CD4-positive, alpha-beta T cell (primary cell): ENCODE measurements around the gene LRFN4. TPM values are rescaled to one million over a fixed set of nuclear protein-coding genes. Genes with fewer than 3 reads are reported as not detected.
A peak's percentile ranks its signal among the peaks of the same experiment; 100 is the strongest.

Source experiments
- ATAC-seq: fragments of 200-7000 bp; cut with Tn5 transposase; one replicate; pipeline ENCODE4 v1.10.0; 2022; ENCODE audit warnings: mild to moderate bottlenecking; ENCODE audit not compliant: poor library complexity
- CTCF ChIA-PET: fragments of 350-600 bp; sonication (Branson Sonifier 250); formaldehyde crosslinking; loops from one replicate; lab custom pipeline; 2021; ENCODE audit warnings: antibody characterized with exemption, inconsistent platforms; lab: Charles Lee
- POLR2A ChIA-PET: fragments of 350-600 bp; sonication (Branson Sonifier 250); formaldehyde crosslinking; loops from one replicate; lab custom pipeline; 2021; ENCODE audit warnings: antibody characterized with exemption, inconsistent platforms; lab: Charles Lee
- DNase-seq, 14 experiments: peaks; one replicate each; pipeline ENCODE4 v3.0.0-alpha.2; 2013 to 2020; ENCODE audit warnings: mixed read lengths in 2 of 14
- H3K27ac ChIP-seq, 2 donors: one replicate each; pipeline versions ENCODE4 v1.5.1 to v1.7.0; 2013; ENCODE audit warnings: low read length in 2 of 2, low read depth in 1 of 2, mild to moderate bottlenecking in 1 of 2
- H3K27me3 ChIP-seq, 2 experiments: 1 replicate in 1 of 2; 2 replicates in 1 of 2; pipeline versions ENCODE4 v1.6.1 to v1.7.0; 2013; ENCODE audit warnings: low read length in 2 of 2, control low read depth in 1 of 2, mild to moderate bottlenecking in 1 of 2, moderate library complexity in 1 of 2; ENCODE audit not compliant: insufficient read depth in 2 of 2, control insufficient read depth in 1 of 2
- H3K36me3 ChIP-seq: one replicate; pipeline ENCODE4 v1.6.1; 2013; ENCODE audit warnings: low read length, control low read depth; ENCODE audit not compliant: insufficient read depth
- H3K4me1 ChIP-seq: one replicate; pipeline ENCODE4 v1.6.1; 2013; ENCODE audit warnings: low read length, control low read depth; ENCODE audit not compliant: insufficient read depth
- H3K4me3 ChIP-seq: one replicate; pipeline ENCODE4 v1.5.1; 2013; ENCODE audit warnings: mild to moderate bottlenecking, low read length, moderate library complexity
- H3K9me3 ChIP-seq, 2 experiments: 1 replicate in 1 of 2; 2 replicates in 1 of 2; pipeline versions ENCODE4 v1.6.1 to v1.7.0; 2013; ENCODE audit warnings: low read length in 2 of 2, mild to moderate bottlenecking in 2 of 2, control low read depth in 1 of 2, moderate library complexity in 1 of 2; ENCODE audit not compliant: control insufficient read depth in 1 of 2, insufficient read depth in 1 of 2
- H3K27ac Mint-ChIP-seq: one replicate; pipeline ENCODE4 v1.8.0; 2020; ENCODE audit warnings: mixed read lengths
- H3K27me3 Mint-ChIP-seq: one replicate; pipeline ENCODE4 v1.8.0; 2021; ENCODE audit warnings: mixed read lengths
- H3K36me3 Mint-ChIP-seq: one replicate; pipeline ENCODE4 v1.8.0; 2021; ENCODE audit warnings: low read depth, mixed read lengths
- H3K4me1 Mint-ChIP-seq: one replicate; pipeline ENCODE4 v1.8.0; 2021; ENCODE audit warnings: low read depth, mixed read lengths
- H3K4me3 Mint-ChIP-seq: one replicate; pipeline ENCODE4 v1.8.0; 2020; ENCODE audit warnings: mild to moderate bottlenecking, mixed read lengths
- H3K9me3 Mint-ChIP-seq: one replicate; pipeline ENCODE4 v1.8.0; 2020; ENCODE audit warnings: mixed read lengths
- intact Hi-C, 2 experiments: fragments of 100-400 bp; cut with DNase I in 1 of 2; cut with micrococcal nuclease in 1 of 2; formaldehyde crosslinking; loops; one replicate each; pipeline versions ENCODE4 v1.15.1 to v1.9.0; 2023 to 2025; cut with DNase I, micrococcal nuclease
- total RNA-seq, 174 experiments: library from RNA in 2 of 174; stranded (reverse) in 2 of 174; gene quantifications; one replicate each; pipeline ENCODE4 v1.2.3 and lab custom pipeline; 2021 to 2026
- TF ChIP-seq, protein P1 (sequence below): fragments of 200-600 bp; IDR thresholded peaks from one replicate; pipeline ENCODE4 v1.8.0; 2022; ENCODE audit warnings: antibody characterized with exemption, mild to moderate bottlenecking

Gene LRFN4
- total RNA-seq, 2 experiments from 2014 or later, result 1.6 to 2.5 TPM

DNA sequence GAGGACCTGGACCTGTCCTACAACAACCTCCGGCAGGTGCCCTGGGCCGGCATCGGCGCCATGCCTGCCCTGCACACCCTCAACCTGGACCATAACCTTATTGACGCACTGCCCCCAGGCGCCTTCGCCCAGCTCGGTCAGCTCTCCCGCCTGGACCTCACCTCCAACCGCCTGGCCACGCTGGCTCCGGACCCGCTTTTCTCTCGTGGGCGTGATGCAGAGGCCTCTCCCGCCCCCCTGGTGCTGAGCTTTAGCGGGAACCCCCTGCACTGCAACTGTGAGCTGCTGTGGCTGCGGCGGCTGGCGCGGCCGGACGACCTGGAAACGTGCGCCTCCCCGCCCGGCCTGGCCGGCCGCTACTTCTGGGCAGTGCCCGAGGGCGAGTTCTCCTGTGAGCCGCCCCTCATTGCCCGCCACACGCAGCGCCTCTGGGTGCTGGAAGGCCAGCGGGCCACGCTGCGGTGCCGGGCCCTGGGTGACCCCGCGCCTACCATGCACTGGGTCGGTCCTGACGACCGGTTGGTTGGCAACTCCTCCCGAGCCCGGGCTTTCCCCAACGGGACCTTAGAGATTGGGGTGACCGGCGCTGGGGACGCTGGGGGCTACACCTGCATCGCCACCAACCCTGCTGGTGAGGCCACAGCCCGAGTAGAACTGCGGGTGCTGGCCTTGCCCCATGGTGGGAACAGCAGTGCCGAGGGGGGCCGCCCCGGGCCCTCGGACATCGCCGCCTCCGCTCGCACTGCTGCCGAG, 1.5 kb downstream of the LRFN4 start:
- ATAC-seq (no peak), DNase-seq (peak in 1 of 14 experiments; percentile 34)
- H3K4me1 Mint-ChIP-seq, result no peaks in the 10 kb centered on the region
- Histone ChIP-seq H3K36me3 (no peaks in the 10 kb centered on the region), H3K27me3 (no peaks in the 10 kb centered on the region), H3K27ac (no peak overlapping the region), H3K4me3 (no peak overlapping the region), H3K9me3 (no peaks in the 10 kb centered on the region), H3K4me1 (peaks cover 13% of the 10 kb centered on the region)
- no peaks in the 10 kb centered on the region for H3K9me3 Mint-ChIP-seq
- H3K27me3 Mint-ChIP-seq, result no peaks in the 10 kb centered on the region
- peak overlapping the region; percentile 42 for H3K4me3 Mint-ChIP-seq
- no peak overlapping the region for H3K27ac Mint-ChIP-seq
- intact Hi-C loops, result no loop called here
- TF ChIP-seq, protein P1, sequence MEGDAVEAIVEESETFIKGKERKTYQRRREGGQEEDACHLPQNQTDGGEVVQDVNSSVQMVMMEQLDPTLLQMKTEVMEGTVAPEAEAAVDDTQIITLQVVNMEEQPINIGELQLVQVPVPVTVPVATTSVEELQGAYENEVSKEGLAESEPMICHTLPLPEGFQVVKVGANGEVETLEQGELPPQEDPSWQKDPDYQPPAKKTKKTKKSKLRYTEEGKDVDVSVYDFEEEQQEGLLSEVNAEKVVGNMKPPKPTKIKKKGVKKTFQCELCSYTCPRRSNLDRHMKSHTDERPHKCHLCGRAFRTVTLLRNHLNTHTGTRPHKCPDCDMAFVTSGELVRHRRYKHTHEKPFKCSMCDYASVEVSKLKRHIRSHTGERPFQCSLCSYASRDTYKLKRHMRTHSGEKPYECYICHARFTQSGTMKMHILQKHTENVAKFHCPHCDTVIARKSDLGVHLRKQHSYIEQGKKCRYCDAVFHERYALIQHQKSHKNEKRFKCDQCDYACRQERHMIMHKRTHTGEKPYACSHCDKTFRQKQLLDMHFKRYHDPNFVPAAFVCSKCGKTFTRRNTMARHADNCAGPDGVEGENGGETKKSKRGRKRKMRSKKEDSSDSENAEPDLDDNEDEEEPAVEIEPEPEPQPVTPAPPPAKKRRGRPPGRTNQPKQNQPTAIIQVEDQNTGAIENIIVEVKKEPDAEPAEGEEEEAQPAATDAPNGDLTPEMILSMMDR, result no peak
- ChIA-PET CTCF (no interaction called here), POLR2A (interaction anchor here (1.1 to 1.2 kb wide), 2 partner anchors 15 to 220 kb away, joined by 3 to 5 read pairs; partner anchors contain the start of genes RBM4 and RCE1)
- no peaks in the 10 kb centered on the region for H3K36me3 Mint-ChIP-seq

DNA sequence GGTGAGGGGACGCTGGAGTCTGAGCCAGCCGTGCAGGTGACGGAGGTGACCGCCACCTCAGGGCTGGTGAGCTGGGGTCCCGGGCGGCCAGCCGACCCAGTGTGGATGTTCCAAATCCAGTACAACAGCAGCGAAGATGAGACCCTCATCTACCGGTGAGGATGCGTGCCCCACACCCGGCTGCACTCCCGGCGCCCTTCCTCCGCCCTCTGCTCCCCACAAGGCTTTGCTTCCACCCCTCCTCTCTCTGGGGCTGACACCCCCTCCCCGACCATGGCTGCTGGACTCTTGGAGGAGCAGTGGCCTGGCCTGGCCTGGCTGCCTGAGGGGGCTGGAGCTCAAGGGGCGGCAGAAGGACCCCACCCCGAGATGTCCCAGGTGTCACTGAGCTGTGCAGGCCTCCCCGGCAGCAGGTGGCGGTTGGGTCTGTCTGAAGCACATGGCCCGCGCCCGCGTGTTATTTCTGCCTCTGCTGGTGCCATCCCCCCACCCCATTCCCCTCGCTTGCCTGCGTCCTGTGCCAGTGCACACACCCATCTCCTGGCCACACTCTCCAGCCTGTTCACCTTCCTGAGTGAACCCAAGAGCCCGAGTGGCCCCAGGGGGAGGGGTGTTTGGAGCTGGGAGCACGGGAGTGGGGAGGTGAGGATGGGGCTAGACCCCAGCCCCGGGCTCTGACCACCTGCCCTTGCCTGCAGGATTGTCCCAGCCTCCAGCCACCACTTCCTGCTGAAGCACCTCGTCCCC, 2.2 kb downstream of the LRFN4 start:
- H3K9me3 ChIP-seq, result no peaks in the 10 kb centered on the region
- H3K36me3 ChIP-seq, result no peaks in the 10 kb centered on the region
- Mint-ChIP-seq H3K27ac (no peak overlapping the region), H3K4me1 (no peaks in the 10 kb centered on the region), H3K27me3 (no peaks in the 10 kb centered on the region), H3K4me3 (peak overlapping the region; percentile 63), H3K36me3 (no peaks in the 10 kb centered on the region), H3K9me3 (no peaks in the 10 kb centered on the region)
- intact Hi-C loops, result no loop called here
- peaks cover 13% of the 10 kb centered on the region for H3K4me1 ChIP-seq
- CTCF ChIA-PET, result no interaction called here
- H3K27ac ChIP-seq, result no peak overlapping the region
- no peak for DNase-seq
- H3K4me3 ChIP-seq, result no peak overlapping the region
- TF ChIP-seq, protein P1, result no peak
- no peaks in the 10 kb centered on the region for H3K27me3 ChIP-seq
- no peak for ATAC-seq
- POLR2A ChIA-PET, result no interaction called here

DNA sequence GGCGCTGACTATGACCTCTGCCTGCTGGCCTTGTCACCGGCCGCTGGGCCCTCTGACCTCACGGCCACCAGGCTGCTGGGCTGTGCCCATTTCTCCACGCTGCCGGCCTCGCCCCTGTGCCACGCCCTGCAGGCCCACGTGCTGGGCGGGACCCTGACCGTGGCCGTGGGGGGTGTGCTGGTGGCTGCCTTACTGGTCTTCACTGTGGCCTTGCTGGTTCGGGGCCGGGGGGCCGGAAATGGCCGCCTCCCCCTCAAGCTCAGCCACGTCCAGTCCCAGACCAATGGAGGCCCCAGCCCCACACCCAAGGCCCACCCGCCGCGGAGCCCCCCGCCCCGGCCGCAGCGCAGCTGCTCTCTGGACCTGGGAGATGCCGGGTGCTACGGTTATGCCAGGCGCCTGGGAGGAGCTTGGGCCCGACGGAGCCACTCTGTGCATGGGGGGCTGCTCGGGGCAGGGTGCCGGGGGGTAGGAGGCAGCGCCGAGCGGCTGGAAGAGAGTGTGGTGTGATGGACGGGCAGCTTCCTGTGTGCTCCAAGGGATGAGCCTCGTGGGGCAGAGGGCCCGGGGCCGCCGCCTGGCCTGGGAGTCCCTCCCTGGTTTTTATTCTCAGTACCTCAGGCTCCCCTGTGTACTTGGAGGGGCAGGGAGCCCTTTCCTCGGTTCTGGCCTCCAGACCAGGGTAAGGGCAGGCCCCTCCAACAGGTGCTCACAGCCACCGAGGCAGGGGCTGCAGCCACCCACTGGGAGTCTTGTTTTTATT, 3.0 kb downstream of the LRFN4 start:
- Mint-ChIP-seq H3K27ac (no peak overlapping the region), H3K4me3 (no peak overlapping the region), H3K36me3 (no peaks in the 10 kb centered on the region), H3K4me1 (no peaks in the 10 kb centered on the region), H3K27me3 (no peaks in the 10 kb centered on the region), H3K9me3 (no peaks in the 10 kb centered on the region)
- no peak overlapping the region for H3K4me3 ChIP-seq
- no peaks in the 10 kb centered on the region for H3K36me3 ChIP-seq
- no peak for ATAC-seq
- peak in 1 of 14 experiments; percentile 26 for DNase-seq
- H3K4me1 ChIP-seq, result peaks cover 13% of the 10 kb centered on the region
- intact Hi-C loops, result no loop called here
- H3K27me3 ChIP-seq, result no peaks in the 10 kb centered on the region
- ChIA-PET POLR2A (no interaction called here), CTCF (no interaction called here)
- no peaks in the 10 kb centered on the region for H3K9me3 ChIP-seq
- TF ChIP-seq, protein P1, result no peak
- H3K27ac ChIP-seq, result no peak overlapping the region
